IPS-20b (cell line): Measurements from ENCODE around the gene ARHGAP40.

Experiments
- H3K27ac ChIP-seq: one replicate; pipeline ENCODE4 v1.5.1; 2013; ENCODE audit warnings: low read length
- H3K27me3 ChIP-seq: 2 replicates; pipeline ENCODE4 v1.6.1; 2013; ENCODE audit warnings: mild to moderate bottlenecking, low read length, inconsistent platforms; ENCODE audit not compliant: insufficient read depth
- H3K36me3 ChIP-seq: 2 replicates; pipeline ENCODE4 v1.6.1; 2013; ENCODE audit warnings: low read depth, mild to moderate bottlenecking, inconsistent platforms, low read length, moderate library complexity; ENCODE audit not compliant: insufficient read depth
- H3K4me1 ChIP-seq: 2 replicates; pipeline ENCODE4 v1.6.1; 2013; ENCODE audit warnings: mild to moderate bottlenecking, control low read depth, inconsistent platforms, low read length, moderate library complexity; ENCODE audit not compliant: insufficient read depth
- H3K4me3 ChIP-seq: 2 replicates; pipeline ENCODE4 v1.5.1; 2013; ENCODE audit warnings: mild to moderate bottlenecking, low read length, inconsistent platforms
- H3K9ac ChIP-seq: 2 replicates; pipeline ENCODE4 v1.6.1; 2013; ENCODE audit warnings: low read depth, mild to moderate bottlenecking, inconsistent platforms, low read length, moderate library complexity
- H3K9me3 ChIP-seq: 2 replicates; pipeline ENCODE4 v1.6.1; 2013; ENCODE audit warnings: mild to moderate bottlenecking, low read depth, low read length, inconsistent platforms; ENCODE audit not compliant: insufficient read depth

ARHGAP40 gene

GRCh38 chr20:38673261-38673660, 71.7 kb downstream of the ARHGAP40 start:
- Histone ChIP-seq H3K9ac (0 out of 2 replicates have a peak overlapping the region, but pooled peaks have one; percentile 65), H3K4me3 (peak overlapping the region; percentile 83), H3K27ac (no peak overlapping the region), H3K9me3 (no peaks in the 10 kb centered on the region), H3K4me1 (peaks cover 6% of the 10 kb centered on the region; the same call in 1 of the 2 replicates), H3K27me3 (peaks cover 81% of the 10 kb centered on the region), H3K36me3 (no peaks in the 10 kb centered on the region)

GRCh38 chr20:38673725-38674091, 72.1 kb downstream of the ARHGAP40 start:
- Histone ChIP-seq H3K36me3 (no peaks in the 10 kb centered on the region), H3K4me3 (peak overlapping the region; percentile 83), H3K4me1 (peaks cover 6% of the 10 kb centered on the region; the same call in 1 of the 2 replicates), H3K27me3 (peaks cover 86% of the 10 kb centered on the region), H3K27ac (no peak overlapping the region), H3K9ac (peak overlapping the region; percentile 65; the same call in 1 of the 2 replicates), H3K9me3 (no peaks in the 10 kb centered on the region)

DNA sequence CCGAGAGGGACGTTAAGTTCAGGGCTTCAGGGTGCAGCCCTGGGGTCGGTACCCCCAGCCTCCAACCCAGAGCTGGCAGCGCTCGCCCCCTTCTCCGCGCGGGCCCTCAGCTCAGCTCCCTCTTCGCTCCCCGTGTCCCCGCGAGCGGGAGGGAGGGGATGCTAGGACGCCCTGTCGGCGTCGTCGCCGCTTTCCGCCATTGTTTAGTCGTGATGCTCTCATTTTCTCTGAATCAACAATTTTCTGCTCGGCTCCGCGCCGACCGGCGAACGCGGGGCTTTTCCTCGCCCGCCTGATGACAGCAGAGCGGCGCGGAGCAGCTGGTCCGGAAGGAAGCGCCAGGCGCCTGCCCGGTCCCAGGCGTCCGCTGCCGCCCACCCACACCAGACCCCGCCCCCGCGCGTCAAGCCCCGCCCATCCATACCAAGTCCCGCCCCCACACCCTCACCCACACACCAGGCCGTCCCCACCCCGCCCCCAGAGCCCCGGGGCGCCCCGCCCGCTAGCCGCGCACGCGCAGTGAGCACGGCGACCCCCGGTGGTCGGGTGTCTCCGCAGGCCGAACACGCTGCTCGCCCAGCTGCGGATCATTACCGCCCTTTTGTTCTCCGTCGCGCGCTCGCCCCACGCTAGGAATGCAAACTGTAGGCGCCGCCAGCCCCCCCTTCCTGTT, 72.6 kb downstream of the ARHGAP40 start:
- H3K36me3 ChIP-seq: no peaks in the 10 kb centered on the region
- H3K27ac ChIP-seq: no peak overlapping the region
- H3K9ac ChIP-seq: peak overlapping the region; percentile 65; the same call in 1 of the 2 replicates
- peak overlapping the region; percentile 83 for H3K4me3 ChIP-seq
- H3K4me1 ChIP-seq: peaks cover 6% of the 10 kb centered on the region; the same call in 1 of the 2 replicates
- H3K9me3 ChIP-seq: no peaks in the 10 kb centered on the region
- H3K27me3 ChIP-seq: peaks cover 86% of the 10 kb centered on the region

DNA sequence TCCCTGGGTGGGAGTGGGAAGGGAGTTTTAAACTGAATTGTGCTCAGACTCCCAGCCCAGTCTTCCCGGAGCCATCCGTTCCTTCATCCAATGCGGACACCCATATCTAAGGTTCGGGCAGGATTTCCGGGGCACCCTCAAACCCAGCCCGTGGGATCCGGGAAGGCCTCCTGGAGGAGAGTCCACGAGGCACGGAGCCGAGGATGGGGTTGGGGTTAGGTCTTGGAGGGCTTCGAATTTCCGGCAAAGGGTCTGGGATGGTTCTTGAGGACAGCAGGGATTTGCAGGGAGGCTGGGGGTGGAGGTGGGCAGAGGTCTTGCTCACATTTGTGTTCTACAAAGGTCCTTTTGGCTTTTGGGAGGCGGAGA, 73.1 kb downstream of the ARHGAP40 start:
- peak overlapping the region; percentile 66 for H3K4me3 ChIP-seq

DNA sequence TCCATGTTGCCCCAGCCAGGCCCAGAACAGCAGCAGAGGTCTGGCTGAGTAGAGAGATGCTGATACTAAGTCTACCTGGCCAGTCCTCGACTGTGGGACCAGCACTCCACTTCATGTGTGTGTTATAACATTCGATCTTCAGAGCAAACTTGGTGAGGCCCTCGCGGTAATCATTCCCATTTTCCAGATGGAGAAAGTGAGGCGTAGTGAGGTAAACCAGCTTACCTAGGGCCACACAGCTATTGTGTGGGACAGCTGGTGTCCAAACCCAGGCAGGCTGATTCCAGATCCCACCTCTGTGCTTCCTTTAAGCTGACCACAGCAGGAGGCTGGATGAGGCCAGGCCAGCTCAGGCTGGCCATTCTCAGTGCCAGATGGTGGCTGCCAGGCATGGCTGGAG, 75.0 kb downstream of the ARHGAP40 start:
- Histone ChIP-seq H3K9me3 (no peaks in the 10 kb centered on the region), H3K9ac (no peak overlapping the region), H3K4me3 (no peak overlapping the region), H3K4me1 (no peaks in the 10 kb centered on the region; the same call in 1 of the 2 replicates), H3K36me3 (no peaks in the 10 kb centered on the region), H3K27me3 (peaks cover 83% of the 10 kb centered on the region), H3K27ac (no peak overlapping the region)

More for the DNA sequence above, 73.1 kb downstream of the ARHGAP40 start:
- H3K27ac ChIP-seq: no peak overlapping the region
- H3K9ac ChIP-seq: peak overlapping the region; percentile 59; the same call in 1 of the 2 replicates
- H3K9me3 ChIP-seq: no peaks in the 10 kb centered on the region
- H3K4me1 ChIP-seq: peaks cover 6% of the 10 kb centered on the region; the same call in 1 of the 2 replicates
- no peaks in the 10 kb centered on the region for H3K36me3 ChIP-seq
- peaks cover 91% of the 10 kb centered on the region for H3K27me3 ChIP-seq

GRCh38 chr20:38680500-38681306, 79.1 kb downstream of the ARHGAP40 start:
- no peak overlapping the region for H3K9ac ChIP-seq
- no peaks in the 10 kb centered on the region for H3K9me3 ChIP-seq
- H3K27ac ChIP-seq: no peak overlapping the region
- H3K4me1 ChIP-seq: no peaks in the 10 kb centered on the region
- H3K27me3 ChIP-seq: peaks cover 75% of the 10 kb centered on the region
- no peak overlapping the region for H3K4me3 ChIP-seq
- no peaks in the 10 kb centered on the region for H3K36me3 ChIP-seq

DNA sequence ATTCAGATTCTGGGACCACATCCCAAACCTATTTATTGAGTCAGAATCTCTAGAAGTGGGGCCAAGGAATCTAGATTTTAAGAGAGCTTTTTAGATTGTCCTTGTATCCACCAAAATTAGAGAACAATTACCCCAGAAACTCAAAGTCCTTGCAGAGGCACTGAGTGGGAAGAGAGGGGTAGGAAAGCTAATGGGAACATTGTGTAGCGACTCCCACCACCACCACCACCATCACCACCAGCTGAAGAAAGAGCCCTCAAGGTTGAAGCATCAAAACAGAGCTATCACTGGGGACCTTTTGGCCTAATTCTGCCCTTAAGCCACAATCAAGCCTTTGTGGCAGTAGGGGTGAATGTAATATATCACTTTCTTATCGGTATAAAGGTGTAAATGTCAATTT, 83.7 kb downstream of the ARHGAP40 start:
- Histone ChIP-seq H3K27ac (no peak overlapping the region), H3K9me3 (no peaks in the 10 kb centered on the region), H3K4me1 (no peaks in the 10 kb centered on the region), H3K4me3 (no peak overlapping the region), H3K9ac (no peak overlapping the region), H3K36me3 (no peaks in the 10 kb centered on the region), H3K27me3 (peaks cover 71% of the 10 kb centered on the region)

DNA sequence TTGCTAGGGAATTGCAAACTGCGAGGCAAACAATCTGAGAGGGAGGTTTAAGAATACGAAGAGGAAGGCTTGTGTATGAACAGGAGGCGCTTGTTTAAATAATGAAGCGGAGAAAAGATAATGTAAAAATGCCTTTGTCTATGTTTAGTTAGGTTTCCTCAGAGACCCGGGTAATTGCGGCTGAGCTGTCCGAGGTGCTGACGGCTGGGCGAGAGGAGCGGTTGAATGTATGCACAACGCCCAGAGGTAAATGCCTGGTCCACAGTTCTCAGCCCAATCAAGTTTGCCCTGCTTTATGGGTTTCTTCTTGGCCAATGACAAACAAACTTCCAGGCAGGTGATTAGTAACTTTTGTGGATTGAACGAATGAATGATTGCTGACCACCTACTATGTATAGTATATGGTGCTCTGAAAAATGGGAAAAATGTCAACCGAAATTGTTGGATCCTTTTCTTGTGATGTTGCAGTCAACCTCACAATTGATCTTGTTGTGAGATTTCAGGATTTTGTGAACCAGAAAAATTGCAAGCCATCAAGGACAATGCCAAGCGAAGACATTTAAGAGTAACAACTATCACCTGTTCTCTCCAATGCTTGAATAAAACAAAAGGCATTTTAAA, 84.4 kb downstream of the ARHGAP40 start:
- H3K27me3 ChIP-seq: peaks cover 74% of the 10 kb centered on the region
- no peaks in the 10 kb centered on the region for H3K36me3 ChIP-seq
- H3K27ac ChIP-seq: no peak overlapping the region
- H3K4me1 ChIP-seq: no peaks in the 10 kb centered on the region
- no peaks in the 10 kb centered on the region for H3K9me3 ChIP-seq
- H3K4me3 ChIP-seq: no peak overlapping the region
- no peak overlapping the region for H3K9ac ChIP-seq

GRCh38 chr20:38692436-38693411, 91.1 kb downstream of the ARHGAP40 start:
- H3K9me3 ChIP-seq: no peaks in the 10 kb centered on the region
- H3K36me3 ChIP-seq: no peaks in the 10 kb centered on the region
- H3K4me3 ChIP-seq: no peak overlapping the region
- H3K9ac ChIP-seq: no peak overlapping the region
- no peaks in the 10 kb centered on the region for H3K4me1 ChIP-seq
- peaks cover 33% of the 10 kb centered on the region for H3K27me3 ChIP-seq
- no peak overlapping the region for H3K27ac ChIP-seq

DNA sequence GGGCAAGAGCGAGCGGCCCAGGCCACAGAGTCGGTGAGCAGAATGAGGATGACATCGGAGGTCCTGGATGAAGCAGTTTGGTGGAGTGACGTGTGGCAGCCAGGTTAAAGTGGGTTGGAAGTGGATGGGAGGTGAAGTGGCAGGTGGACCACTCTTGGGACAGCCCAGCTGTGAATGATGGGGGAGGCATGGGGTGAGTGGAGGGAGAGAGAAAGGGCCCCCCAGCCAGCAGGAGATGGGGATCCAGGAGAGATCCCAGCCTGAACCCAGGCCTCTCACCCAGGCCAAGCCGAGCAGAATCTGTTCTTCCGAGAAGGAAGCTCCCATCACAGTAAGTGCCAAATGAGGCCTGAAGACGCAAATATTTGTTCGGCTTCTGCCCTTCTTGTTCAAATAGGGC, 95.7 kb downstream of the ARHGAP40 start:
- Histone ChIP-seq H3K4me3 (no peak overlapping the region), H3K27ac (no peak overlapping the region), H3K9me3 (no peaks in the 10 kb centered on the region), H3K27me3 (peaks cover 15% of the 10 kb centered on the region; the same call in 1 of the 2 replicates), H3K4me1 (peaks cover 6% of the 10 kb centered on the region; the same call in 1 of the 2 replicates), H3K36me3 (no peaks in the 10 kb centered on the region), H3K9ac (no peak overlapping the region)

GRCh38 chr20:38698541-38698940, 96.9 kb downstream of the ARHGAP40 start:
- Histone ChIP-seq H3K27ac (no peak overlapping the region), H3K9ac (no peak overlapping the region), H3K9me3 (no peaks in the 10 kb centered on the region), H3K27me3 (peaks cover 24% of the 10 kb centered on the region; the same call in 1 of the 2 replicates), H3K36me3 (no peaks in the 10 kb centered on the region), H3K4me3 (no peak overlapping the region), H3K4me1 (peaks cover 6% of the 10 kb centered on the region; the same call in 1 of the 2 replicates)
